Left hindlimb (tissue), 1 donor: ENCODE measurements around the gene CRISP2.
"Not testable (repeated sequence)": the region's sequence is repeated elsewhere in the genome, so short reads cannot be mapped to it uniquely, and the experiment has no call there.

Source experiments
- DNase-seq: peaks from one replicate; pipeline ENCODE4 v3.0.0-alpha.2; 2018

The CRISP2 gene, protein sequence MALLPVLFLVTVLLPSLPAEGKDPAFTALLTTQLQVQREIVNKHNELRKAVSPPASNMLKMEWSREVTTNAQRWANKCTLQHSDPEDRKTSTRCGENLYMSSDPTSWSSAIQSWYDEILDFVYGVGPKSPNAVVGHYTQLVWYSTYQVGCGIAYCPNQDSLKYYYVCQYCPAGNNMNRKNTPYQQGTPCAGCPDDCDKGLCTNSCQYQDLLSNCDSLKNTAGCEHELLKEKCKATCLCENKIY

GRCh38 chr6:49713346-49713745 lies at the start of gene CRISP2:
TSS of gene CRISP2 (minus strand) at chr6:49713543. CDS start at chr6:49709196, 4,347 bp downstream.
- DNase-seq = no peak

- DNase-seq = no peak
These were observed 30.9 kb upstream of the CRISP2 start, which contains the start of gene CRISP3 for GRCh38 chr6:49744259-49744658. TSS of gene CRISP3 (minus strand) at chr6:49744388. CDS start at chr6:49744367, 21 bp downstream.

- DNase-seq = no peak
These were observed 30.1 kb upstream of the CRISP2 start for GRCh38 chr6:49743429-49743828.

DNA sequence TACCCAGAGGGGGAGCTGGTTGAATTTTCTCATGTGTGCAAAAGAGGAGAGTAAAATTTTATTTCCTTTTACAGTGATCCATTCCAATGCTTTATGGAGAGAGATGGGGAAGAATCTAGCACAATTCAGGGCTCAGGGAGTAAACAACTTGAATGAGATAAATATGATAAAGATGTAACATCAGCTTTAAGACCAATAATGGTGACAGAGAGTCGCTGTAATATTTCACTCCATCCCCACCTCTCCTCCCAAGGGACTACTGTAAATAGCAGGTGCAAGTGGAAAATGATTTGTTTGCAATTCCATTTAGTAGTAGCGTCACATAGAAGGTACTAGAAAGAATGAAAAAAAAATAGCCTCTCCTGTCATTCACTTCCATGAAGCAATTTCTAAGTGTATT lies 26.1 kb upstream of the CRISP2 start:
- no peak for DNase-seq

- DNase-seq = no peak
These were observed 22.7 kb upstream of the CRISP2 start for GRCh38 chr6:49736017-49736508.

- DNase-seq = no peak
These were observed 20.3 kb upstream of the CRISP2 start for GRCh38 chr6:49733680-49734079.

DNA sequence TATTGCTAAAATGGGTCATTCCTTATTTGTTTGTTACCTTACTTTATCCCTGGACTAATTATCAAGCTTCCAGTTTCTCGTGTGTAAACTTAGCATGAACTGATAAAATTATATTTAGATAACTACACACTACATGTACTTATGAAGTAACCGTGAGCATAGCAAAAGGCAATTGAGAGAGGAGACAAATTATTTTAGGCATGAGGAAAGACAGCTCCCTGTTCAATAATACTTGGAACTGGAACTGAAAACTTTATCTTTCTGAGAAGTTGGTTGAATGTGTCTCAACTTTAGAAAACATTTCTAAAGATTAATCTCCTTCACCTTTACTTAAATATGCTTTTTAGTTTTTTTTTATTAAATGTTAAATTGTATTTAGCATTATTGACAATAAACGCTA lies 19.4 kb upstream of the CRISP2 start:
- DNase-seq = no peak

DNA sequence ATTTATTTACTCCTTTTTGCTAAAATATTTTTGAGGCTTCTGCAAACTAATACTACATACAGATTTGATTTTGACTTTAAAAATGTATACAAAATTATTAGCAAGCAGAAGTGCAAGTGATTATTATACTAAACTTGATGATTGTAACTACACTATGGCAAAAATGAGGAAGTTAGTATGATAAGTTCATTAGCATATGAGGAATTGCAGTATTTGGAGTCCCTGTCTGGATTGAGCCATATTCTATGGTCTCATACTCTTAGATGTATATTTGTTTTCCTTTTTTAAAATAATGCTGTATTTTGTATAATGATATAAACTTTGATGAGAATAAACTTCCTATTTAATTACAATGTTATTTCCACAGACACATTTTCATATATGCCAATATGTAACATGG lies 16.9 kb upstream of the CRISP2 start:
- DNase-seq = no peak

- not testable (repeated sequence) for DNase-seq
These were observed 10.6 kb upstream of the CRISP2 start for GRCh38 chr6:49723917-49724316.

GRCh38 chr6:49721297-49721696 lies 8.0 kb upstream of the CRISP2 start:
- DNase-seq = no peak

DNA sequence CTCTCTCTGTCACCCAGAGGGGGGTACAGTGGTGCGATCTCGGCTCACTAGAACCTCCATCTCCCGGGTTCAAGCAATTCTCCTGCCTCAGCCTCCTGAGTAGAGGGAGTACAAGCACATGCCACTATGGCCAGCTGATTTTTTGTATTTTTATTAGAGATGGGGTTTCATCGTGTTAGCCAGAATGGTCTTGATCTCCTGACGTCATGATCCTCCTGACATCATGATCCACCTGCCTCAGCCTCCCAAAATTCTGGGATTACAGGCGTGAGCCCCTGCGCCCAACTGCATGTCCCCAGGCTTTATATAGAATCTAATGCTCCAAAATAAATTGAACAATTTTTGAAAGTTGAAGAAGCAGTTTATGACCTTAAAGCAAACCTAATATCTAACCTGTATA lies 7.0 kb upstream of the CRISP2 start:
- DNase-seq = no peak

DNA sequence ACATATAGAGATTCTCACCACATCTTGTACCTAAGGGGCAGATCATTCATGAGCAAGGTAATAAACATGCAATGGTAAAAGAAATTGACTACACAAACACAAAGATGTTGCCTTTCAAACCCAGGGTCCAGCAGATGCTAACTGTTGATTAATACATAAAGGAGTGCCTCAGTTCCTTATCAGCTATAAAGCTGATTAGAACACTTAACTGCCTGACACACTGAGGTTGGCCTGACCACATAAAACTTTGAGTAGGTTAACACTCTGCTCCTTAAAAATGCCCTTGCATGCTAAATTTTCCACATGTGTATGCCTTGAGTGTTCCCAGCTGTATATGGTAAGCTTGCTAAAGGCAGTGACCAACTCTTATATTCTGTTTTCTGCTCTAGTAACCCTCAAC lies 14.9 kb downstream of the CRISP2 start:
- no peak for DNase-seq

- DNase-seq = no peak
These were observed 19.8 kb downstream of the CRISP2 start for GRCh38 chr6:49693512-49693911.

DNA sequence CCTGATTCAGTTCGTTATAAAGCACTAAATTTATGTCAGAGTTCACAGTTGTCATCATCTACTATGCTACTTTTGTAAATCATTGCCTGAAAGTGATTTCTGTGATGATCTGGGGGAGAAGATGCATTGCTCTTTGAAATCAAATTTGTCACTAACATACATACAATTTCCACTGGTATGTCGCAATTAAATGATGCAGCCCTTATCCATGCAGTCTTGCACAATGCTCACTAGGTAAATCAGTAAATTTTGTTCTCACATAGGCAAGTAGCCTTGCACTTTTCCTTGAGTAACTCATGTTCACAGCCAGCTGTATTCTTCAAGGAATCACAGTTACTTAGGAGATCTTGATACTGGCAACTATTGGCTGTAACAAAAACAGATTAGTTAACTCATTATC lies 20.8 kb downstream of the CRISP2 start:
- DNase-seq = no peak

DNA sequence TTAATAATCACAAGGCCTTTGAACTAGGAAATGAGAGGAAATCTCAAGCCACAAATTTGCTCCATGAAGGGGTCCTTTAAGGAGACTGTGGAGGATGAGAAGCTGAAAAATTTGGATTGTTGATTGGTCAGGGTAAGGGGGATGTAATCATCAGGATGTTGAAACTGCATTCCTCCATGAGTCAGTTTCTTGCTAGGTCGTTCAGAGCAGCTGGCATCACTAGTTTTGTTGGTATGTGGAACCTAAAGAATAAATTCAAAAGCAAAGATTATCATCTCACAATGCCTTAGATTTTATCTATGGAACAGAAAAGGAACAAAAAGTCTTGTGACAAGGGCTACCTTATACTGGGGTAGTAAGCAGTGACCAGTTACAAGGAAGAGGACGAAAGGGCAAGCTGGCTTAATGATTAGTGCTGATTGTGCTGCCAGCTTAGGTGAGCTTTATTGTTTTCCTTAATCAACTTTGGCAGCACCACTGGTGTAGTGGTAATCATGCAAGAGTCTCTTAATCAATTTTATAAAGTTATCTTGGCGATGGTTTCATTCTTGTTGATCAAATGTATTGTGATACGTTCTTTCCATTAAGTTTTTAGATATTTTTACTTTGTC lies 36.6 kb downstream of the CRISP2 start:
- DNase-seq = no peak

DNA sequence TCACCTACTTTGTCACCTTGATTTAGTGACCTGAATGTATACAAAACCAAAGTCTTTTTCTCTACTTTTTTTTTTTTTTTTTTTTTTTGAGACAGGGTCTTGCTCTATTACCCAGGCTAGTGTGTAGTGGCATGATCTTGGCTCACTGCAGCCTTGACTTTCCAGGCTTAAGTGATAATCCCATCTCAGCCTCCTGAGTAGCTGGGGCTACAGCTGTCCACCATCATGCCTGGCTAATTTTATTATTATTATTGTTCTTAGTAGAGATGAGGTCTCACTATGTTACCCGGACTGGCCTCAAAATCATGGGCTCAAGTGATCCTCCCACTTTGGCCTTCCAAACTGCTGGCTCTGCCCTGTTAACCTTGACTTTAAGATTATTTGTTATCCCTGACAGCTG lies 37.5 kb downstream of the CRISP2 start:
- DNase-seq = no peak

- DNase-seq = no peak
These were observed 45.2 kb downstream of the CRISP2 start for GRCh38 chr6:49668083-49668511.

- DNase-seq = no peak
These were observed 46.2 kb downstream of the CRISP2 start for GRCh38 chr6:49666930-49667757.

GRCh38 chr6:49666480-49666879 lies 46.9 kb downstream of the CRISP2 start:
- no peak for DNase-seq

DNA sequence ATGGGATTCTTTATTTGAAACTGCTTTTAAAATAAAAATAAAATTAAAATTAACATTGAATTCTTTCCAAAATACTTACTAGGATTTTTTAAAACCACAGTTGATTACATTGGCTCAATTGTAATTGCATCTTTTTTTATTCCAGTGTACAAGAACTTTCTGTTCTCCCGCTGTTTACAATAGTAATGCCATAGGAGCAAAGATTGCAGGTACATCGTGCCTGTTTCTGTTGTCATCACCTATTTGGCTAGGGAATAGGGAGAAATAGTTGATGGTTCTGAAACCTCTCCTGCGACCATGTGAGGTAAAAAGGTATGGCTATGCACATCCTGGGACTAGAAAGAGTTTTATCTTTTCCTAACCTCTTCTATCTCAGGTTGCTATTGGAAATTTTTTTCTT lies 48.5 kb downstream of the CRISP2 start:
- DNase-seq = no peak

- DNase-seq = not testable (repeated sequence)
These were observed 49.3 kb downstream of the CRISP2 start for GRCh38 chr6:49664054-49664453.

- DNase-seq = no peak
These were observed 50.5 kb downstream of the CRISP2 start for GRCh38 chr6:49662892-49663261.

DNA sequence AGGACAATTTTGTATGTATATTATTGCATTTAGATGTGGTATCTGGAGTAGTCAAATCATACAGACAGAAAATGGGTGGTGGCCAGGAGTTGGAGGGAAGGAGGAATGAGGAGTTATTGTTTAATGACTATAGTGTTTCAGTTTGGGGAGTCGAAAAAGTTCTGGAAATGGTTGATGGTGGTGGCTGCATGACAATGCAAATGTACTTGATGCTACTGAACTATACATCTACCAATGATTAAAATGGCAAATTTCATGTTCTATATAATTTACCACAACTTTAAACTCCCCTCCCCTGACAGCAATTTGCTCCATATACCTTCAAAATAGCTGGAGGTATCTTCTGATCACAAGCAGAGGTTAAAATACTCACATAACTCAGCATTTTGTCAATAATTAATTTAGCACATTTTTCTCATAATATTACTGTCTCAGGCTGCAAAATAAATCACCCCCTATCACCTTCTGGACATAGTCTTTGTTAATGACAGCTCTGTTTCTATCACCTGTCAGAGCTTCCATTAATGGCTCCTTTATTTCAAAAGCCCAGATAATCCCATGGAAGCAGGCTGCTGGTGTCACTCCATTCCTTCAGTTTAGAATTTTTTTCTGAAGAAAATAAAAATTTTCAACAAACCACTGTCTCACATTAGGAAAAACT lies 51.0 kb downstream of the CRISP2 start:
- no peak for DNase-seq
